K562 (cell line): Measurements from ENCODE around the gene NDST1. TPM values are rescaled to one million over a fixed set of nuclear protein-coding genes. Genes with fewer than 3 reads are reported as not detected.

Experiments used
- ETS2 ChIP-seq: IDR thresholded peaks from 2 replicates; pipeline ENCODE4 v1.6.1; 2016; ENCODE audit warnings: borderline replicate concordance, missing genetic modification characterization, mild to moderate bottlenecking, moderate library complexity, missing compliant biosample characterization; ENCODE audit not compliant: poor library complexity, severe bottlenecking
- KAT8 ChIP-seq: fragments of 450-650 bp; IDR thresholded peaks from 2 replicates; pipeline ENCODE4 v1.6.1; 2016; ENCODE audit warnings: low read depth, mild to moderate bottlenecking
- MAFG ChIP-seq: fragments of 450-650 bp; conservative IDR thresholded peaks from 2 replicates; pipeline ENCODE4 v1.6.1; 2016; ENCODE audit warnings: missing genetic modification characterization, missing compliant biosample characterization
- MAFK ChIP-seq: IDR thresholded peaks from 2 replicates; pipeline ENCODE4 v1.6.1; 2011; ENCODE audit warnings: low read length, improper control_type of control experiment
- RERE ChIP-seq: sonication (generic); formaldehyde crosslinking; IDR thresholded peaks from 2 replicates; pipeline ENCODE4 v1.8.0; 2023; ENCODE audit warnings: missing genetic modification reagents, mild to moderate bottlenecking, borderline replicate concordance
- ZNF124 ChIP-seq: sonication (generic); formaldehyde crosslinking; IDR thresholded peaks from 2 replicates; pipeline ENCODE4 v1.8.1; 2022; ENCODE audit warnings: missing genetic modification reagents
- ZNF511 ChIP-seq: sonication (generic); formaldehyde crosslinking; IDR thresholded peaks from 2 replicates; pipeline ENCODE4 v1.8.0; 2022; ENCODE audit warnings: mild to moderate bottlenecking, missing genetic modification reagents
- polyA plus RNA-seq, 8 experiments: library from polyadenylated mRNA; depleted of rRNA in 4 of 8; stranded (reverse) in 5 of 8; unstranded in 3 of 8; fragments of >200 nt; fragmentation: Nextera tagmentation in 2 of 8; fragmentation: Illumina TruSeq in 1 of 8; extraction: Ambion mirVana in 2 of 8; extraction: Trizol in 1 of 8; gene quantifications; 2 replicates each; pipeline versions ENCODE4 v1.2.1 to v1.2.3, GENCODE V29; 2011 to 2014; ENCODE audit warnings: inconsistent platforms in 1 of 8, missing spikeins in 1 of 8
- total RNA-seq, 7 experiments: library from RNA; depleted of rRNA in 6 of 7; stranded (reverse); fragments of >200 nt in 6 of 7; fragmentation: Illumina TruSeq in 2 of 7; extraction: Trizol in 2 of 7; gene quantifications; 2 replicates each; pipeline versions ENCODE4 v1.2.1 to v1.2.3, GENCODE V29; 2011 to 2021; ENCODE audit warnings: low replicate concordance in 1 of 7

NDST1 gene
- total and polyA plus RNA-seq, 9 of the 15 experiments (the other 6 are each of a cell fraction or from before 2014, with no cell fraction given): 0.38 to 47.9 (median 9.9) TPM

DNA sequence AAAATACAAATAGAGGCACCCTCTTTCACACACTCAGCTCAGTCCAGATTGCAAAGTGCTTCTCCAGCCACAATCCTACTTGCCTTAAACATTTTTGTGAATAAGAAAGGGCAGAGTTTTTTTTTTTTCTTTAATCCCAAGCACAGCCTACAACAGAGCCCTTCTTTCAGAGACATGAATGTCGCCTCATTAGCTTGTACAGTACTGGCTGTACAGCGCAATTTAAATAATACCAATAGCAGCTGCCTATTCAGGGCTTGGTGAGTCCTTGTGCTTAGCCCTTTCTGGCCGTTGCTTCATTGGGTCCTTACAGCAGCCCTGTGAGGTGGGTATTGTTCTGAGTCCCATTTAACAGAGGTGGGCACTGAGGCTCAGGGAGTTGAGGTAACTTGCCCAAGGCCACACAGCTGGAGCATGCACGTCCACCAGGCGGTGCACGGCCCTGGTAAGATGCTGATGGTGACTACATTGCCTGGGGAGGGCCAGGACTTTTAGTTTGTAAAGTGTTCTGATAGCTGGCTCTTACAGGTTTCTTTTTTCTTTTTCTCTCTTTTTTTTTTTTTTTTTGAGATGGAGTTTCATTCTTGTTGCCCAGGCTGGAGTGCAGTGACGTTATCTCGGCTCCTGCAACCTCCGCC lies 23.1 kb downstream of the NDST1 start (continued):
- TF ChIP-seq KAT8: no peak
- no peak for TF ChIP-seq ETS2 (tag)
- no peak for TF ChIP-seq MAFG (tag)
- TF ChIP-seq MAFK: no peak
- TF ChIP-seq ZNF511 (CRISPR knock-in tag): no peak
- no peak for TF ChIP-seq RERE (CRISPR knock-in tag)
- no peak for TF ChIP-seq ZNF124 (CRISPR knock-in tag)
